Measurements from ENCODE around the gene SPO11.

GRCh38 chr20:57350081-57350710 is 20.6 kb downstream of the SPO11 start:
- TF ChIP-seq CTCF (IDR thresholded peaks at IDR 0.05) (no peak), EZH2phosphoT487 (IDR thresholded peaks at IDR 0.05) (no peak), EZH2 (IDR thresholded peaks at IDR 0.05) (no peak)
